GM18498 (cell line): ENCODE results near the gene SDHC.
"Not testable (repeated sequence)": the region's sequence is repeated elsewhere in the genome, so short reads cannot be mapped to it uniquely, and the experiment has no call there.

ENCODE experiments used
- ATAC-seq: cut with Tn5 transposase; IDR thresholded peaks from one replicate; pipeline ENCODE4 v1.9.1; 2021; ENCODE audit warnings: mild to moderate bottlenecking, moderate library complexity; ENCODE audit not compliant: unreplicated experiment

The SDHC gene

GRCh38 chr1:161381707-161382106, 67.5 kb downstream of the SDHC start:
- ATAC-seq, result no peak

- no peak for ATAC-seq
Measured at GRCh38 chr1:161382214-161383019, 68.2 kb downstream of the SDHC start.

DNA sequence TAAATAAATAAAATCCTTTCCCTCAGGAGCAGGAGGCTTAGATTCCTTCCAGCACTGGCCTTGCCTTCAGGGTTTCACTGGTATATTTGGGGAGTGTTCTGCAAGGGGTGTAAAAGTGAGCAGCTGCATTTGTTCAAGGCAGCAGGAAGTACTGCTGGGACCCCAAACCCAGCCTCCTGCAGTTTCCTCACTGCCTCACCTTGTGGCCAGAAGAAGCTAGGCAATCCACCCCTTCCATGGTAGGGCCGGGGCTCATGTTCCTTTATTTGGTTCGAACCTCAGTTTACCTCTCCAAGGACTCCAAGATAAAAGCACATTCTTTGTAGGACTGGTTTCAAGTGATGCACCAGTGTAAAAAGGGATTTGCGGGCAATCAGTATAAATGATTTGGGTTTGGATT, 74.5 kb downstream of the SDHC start:
- ATAC-seq, result no peak

DNA sequence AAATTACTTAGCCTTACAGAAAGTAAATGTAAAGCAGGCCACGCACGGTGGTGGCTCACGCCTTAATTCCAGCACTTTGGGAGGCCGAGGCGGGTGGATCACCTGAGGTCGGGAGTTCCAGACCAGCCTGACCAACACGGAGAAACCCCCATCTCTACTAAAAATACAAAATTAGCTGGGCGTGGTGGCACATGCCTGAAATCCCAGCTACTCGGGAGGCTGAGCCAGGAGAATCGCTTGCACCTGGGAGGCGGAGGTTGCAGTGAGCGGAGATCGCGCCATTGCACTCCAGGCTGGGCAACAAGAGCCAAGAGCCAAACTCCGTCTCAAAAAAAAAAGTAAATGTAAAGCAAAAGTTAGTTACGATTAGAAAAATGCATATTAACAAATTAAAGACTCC, 75.0 kb downstream of the SDHC start:
- ATAC-seq, result not testable (repeated sequence)

GRCh38 chr1:161389691-161390558, 75.7 kb downstream of the SDHC start:
- ATAC-seq, result peak; percentile 87

DNA sequence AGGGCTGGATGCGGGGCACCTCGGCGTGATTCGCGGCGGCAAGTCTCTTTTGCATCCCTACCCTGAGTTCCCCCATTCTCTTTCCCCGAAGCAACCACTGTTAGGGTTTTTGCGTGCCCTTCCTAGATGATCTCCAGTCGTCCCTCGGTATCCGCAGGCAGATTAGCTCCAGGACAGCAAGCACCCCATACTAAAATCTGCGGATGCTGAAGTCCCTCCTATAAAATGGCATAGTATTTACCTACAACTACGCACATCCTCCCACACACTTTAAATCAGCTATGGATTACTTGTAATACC, 76.3 kb downstream of the SDHC start:
- ATAC-seq, result no peak

- not testable (repeated sequence) for ATAC-seq
Measured at GRCh38 chr1:161391136-161391535, 77.0 kb downstream of the SDHC start.

GRCh38 chr1:161391611-161392010, 77.4 kb downstream of the SDHC start:
- no peak for ATAC-seq

DNA sequence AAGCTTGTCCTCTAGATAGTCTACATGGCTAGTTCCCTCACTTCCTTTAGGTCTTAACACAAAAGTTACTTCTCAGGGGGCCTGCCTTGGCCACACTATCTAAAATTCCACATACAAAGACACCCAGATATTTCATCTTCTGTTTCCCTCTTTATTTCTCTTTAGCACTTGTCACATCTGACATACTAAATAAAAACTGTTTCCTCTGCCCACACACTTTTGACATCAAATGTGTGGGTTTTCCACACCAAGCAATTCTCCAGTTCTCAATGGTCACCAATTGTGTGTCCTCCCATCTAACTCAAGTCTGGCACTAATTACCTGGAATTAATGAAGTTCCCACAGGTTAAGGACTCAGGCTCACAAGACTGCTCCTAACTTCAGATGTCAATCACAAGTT, 79.0 kb downstream of the SDHC start:
- ATAC-seq, result no peak

DNA sequence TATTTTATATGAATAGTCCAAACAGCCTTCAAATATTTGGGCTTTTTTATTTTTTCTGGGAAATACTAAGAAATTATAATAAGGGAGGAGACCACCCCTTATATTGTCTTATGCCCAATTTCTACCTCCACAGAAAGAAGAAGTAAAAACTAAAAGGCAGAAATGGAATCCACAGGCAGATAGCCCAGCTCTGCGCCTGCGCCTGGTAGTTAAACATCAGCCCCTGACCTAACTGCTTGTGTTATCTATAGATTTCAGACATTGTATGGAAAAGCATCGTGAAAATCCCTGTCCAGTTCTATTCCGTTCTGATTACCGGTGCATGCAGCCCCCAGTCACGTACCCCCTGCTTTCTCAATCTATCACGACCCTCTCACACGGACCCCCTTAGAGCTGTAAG, 82.9 kb downstream of the SDHC start:
- ATAC-seq, result not testable (repeated sequence)

DNA sequence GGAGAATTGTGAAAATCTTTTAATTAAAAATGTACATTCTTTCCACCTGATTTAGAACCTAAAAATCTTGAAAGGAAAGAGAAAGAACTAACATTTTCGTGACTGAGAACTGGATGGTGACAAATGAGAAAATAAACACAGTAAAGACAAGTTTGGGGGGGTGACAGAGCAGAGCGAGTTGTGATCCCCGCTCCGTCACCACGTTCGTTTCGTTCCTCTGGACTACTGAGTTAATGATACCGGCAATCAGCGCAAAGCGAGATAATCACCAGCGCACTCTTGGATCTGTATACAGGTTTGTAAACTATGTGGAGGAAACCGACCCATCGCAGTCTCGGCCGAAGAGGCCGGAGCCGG, 84.7 kb downstream of the SDHC start:
- ATAC-seq, result no peak

DNA sequence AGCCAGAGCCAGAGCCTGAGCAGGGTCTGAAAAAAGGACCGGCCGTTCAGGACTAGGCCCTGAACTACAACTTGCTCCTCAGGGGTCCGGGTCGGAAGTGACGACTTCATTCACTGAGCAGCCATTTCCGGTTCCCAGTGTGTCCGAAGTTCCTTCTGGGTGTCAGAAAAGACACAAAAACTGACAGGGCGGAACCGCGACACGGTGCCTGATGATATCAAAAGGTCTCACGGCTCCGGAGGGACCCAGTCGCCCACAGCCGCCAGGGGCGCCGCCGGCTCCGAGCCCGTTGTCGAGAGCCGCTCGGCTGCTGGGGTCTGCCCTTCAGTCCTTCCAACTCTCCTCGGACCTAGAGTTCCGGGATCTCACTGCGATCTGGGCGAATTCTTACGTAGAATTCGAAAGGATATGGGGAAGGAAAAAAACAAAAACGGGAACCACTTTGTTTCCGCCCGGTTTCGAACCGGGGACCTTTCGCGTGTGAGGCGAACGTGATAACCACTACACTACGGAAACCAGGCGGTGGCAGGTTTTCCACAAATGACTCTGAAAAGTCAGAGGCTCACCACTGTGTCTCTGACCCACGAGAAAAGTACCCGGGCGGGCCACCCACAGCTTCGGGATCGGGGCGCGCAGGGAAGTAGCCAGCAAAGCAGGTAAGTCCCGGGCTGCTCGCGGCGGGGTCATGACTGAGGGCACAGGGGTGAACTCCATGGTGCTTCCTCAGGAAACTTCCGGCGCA, 85.2 kb downstream of the SDHC start:
- ATAC-seq, result peak; percentile 78

- ATAC-seq, result no peak
Measured at GRCh38 chr1:161402446-161402845, 88.3 kb downstream of the SDHC start.

DNA sequence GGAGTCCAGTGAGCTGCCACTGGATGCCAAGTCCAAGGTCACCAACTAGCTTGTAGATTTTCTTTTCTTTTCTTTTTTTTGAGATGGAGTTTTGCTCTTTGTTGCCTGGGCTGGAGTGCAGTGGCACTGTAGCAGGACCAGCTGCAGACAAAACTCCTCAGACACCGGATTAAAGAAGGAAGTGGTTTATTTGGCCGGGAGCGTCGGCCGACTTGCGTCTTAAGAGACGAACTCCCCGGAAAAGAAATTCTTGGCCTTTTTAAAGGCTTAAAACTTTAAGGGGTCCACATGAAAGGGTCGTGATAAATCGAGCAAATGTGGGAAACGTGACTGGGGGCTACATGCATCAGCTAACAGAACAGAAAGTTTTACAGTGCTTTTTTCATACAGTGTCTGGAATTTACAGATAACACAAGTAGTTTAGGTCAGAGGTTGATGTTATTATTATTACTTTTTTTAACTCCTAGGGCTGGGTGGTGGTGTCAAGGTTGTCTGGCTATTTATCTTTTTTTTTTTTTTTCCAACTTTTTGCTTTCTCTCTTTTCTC, 89.9 kb downstream of the SDHC start:
- no peak for ATAC-seq

- not testable (repeated sequence) for ATAC-seq
Measured at GRCh38 chr1:161406551-161406950, 92.4 kb downstream of the SDHC start.

GRCh38 chr1:161407451-161407985, 93.3 kb downstream of the SDHC start:
- ATAC-seq, result no peak

DNA sequence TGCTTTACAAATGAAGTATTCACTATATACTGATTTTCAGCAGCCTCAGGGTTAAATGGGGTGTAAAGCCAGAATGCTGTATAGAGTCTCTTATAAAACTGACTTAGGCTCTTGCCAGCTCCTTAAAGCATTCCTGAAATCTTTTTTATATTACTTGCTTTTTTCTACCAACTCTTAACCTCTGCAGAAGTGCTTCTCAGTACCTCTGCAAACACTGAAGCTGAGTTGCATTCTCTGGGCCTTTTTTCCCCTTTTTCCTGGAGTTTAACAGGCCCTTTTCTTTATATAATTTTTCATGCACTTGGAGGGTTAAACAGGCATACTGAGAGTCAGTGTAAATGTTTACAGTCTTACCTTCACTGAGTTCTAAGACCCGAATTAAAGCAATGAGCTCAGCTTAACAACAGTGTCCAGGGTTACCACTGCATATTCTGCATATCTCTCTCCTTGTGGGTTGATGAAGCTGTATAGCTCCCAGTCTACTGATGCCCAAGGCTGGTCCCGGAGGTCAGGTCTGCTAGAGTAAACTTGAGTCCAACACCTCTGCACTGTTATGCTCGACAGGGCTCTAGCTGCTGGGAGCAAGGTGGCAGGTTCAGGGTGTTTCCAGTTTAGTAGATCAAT, 94.4 kb downstream of the SDHC start:
- ATAC-seq, result no peak

DNA sequence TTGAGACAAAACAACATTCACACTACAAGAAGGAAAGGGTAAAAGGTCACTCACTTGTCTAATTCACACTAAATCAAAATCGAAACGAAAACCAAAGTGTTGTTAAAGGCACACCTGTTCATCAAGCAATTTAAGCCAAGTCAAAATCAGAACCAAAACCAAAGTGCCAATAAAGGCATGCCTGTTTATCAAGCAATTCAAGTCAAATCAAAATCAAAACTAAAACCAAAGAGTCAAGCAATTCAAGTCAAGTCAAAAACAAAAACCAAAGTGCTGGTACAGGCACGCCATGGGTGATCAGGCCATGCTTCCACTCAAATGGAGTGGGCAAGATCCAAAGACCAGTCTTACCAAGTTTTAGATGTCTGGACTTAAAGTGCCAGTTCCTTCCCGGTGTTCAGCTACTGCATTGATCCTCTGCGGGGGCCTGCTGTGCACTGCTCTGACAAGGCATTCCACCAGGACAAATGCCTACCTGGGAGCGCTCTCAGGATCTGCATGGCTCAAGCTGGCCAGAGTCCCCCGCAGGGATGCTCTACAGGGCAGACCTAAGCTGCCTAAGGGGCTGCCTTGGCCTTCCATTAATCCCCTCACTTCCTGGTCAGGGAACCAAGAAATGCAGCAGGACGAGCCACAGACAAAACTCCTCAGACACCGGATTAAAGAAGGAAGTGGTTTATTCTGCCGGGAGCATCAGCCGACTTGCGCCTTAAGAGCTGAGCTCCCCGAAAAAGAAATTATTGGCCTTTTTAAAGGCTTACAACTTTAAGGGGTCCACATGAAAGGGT, 95.9 kb downstream of the SDHC start:
- ATAC-seq, result not testable (repeated sequence)

GRCh38 chr1:161410636-161410970, 96.4 kb downstream of the SDHC start:
- not testable (repeated sequence) for ATAC-seq
